Prostate gland (tissue), 2 donors: ENCODE results near the gene LTN1. TPM values are rescaled to one million over a fixed set of nuclear protein-coding genes. Genes with fewer than 3 reads are reported as not detected.

ENCODE experiments used
- DNase-seq: peaks from one replicate; pipeline ENCODE4 v3.0.0-alpha.2; 2019; ENCODE audit warnings: low spot score
- H3K27ac ChIP-seq, 2 donors: fragments of 200-600 bp; sonication (generic); 2 replicates each; pipeline ENCODE4 v1.5.1; 2017 to 2019
- H3K27me3 ChIP-seq: fragments of 200-600 bp; sonication (generic); replicated peaks from 2 replicates; pipeline ENCODE4 v1.5.1; 2019; ENCODE audit not compliant: insufficient read depth
- H3K36me3 ChIP-seq, 2 donors: fragments of 200-600 bp; sonication (generic); 1 replicate in 1 of 2; 2 replicates in 1 of 2; pipeline versions ENCODE4 v1.5.1 to v1.8.1; 2017 to 2019
- H3K4me1 ChIP-seq: fragments of 200-600 bp; sonication (generic); replicated peaks from 2 replicates; pipeline ENCODE4 v1.5.1; 2019
- H3K4me3 ChIP-seq, 2 donors: fragments of 200-600 bp; sonication (generic); 2 replicates each; pipeline ENCODE4 v1.5.1; 2017 to 2019
- H3K9me3 ChIP-seq: fragments of 200-600 bp; sonication (generic); 2 replicates; pipeline ENCODE4 v1.5.1; 2017
- POLR2A ChIP-seq: fragments of 450-650 bp; IDR thresholded peaks from one replicate; pipeline ENCODE4 v1.6.1; 2016; ENCODE audit warnings: antibody characterized with exemption, mild to moderate bottlenecking
- POLR2AphosphoS5 ChIP-seq: sonication (generic); formaldehyde crosslinking; IDR thresholded peaks from one replicate; pipeline ENCODE4 v1.6.1; 2017; ENCODE audit warnings: antibody characterized with exemption
- WGBS: methylation state at CpG from one replicate; pipeline ENCODE4 v1.1.5; 2018; 5-methylcytosine and 5-hydroxymethylcytosine counted together
- intact Hi-C: fragments of 100-400 bp; cut with DNase I; formaldehyde crosslinking; loops from one replicate; pipeline ENCODE4 v1.14.2; 2022
- total RNA-seq, 2 donors: library from RNA; depleted of rRNA; stranded (reverse); fragments of >200 nt; gene quantifications; one replicate each; pipeline ENCODE4 v1.1.0, GENCODE V29; 2016
- TF ChIP-seq, protein P1 (sequence below), 4 experiments: fragments of 200-600 bp in 2 of 4; fragments of 450-650 bp in 2 of 4; sonication (generic) in 2 of 4; IDR thresholded peaks; 1 replicate in 3 of 4; 2 replicates in 1 of 4; pipeline ENCODE4 v1.5.1; 2016 to 2019; ENCODE audit warnings: antibody characterized with exemption in 4 of 4, mild to moderate bottlenecking in 2 of 4, moderate library complexity in 2 of 4

Gene LTN1
- total RNA-seq, 2 donors from 2014 or later, result 24.6 to 29.5 TPM

DNA sequence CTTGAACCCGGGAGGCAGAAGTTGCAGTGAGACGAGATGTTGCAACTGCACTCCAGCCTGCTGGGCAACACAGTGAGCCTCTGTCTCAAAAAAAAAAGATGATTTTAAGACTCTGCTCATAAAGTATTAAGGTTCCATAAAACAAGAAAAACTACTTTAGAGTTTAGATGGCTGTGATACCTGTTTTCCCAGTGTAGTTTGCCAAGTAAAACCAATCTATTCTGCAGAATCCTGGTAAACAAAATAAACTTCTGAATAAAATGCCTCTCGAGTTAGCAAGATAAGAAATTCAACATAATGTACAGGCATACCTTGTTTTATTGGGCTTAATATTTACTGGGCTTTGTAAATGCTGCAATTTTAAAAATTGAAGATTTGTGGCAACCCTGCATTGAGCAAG lies 30.8 kb downstream of the LTN1 start:
- TF ChIP-seq, protein P1, sequence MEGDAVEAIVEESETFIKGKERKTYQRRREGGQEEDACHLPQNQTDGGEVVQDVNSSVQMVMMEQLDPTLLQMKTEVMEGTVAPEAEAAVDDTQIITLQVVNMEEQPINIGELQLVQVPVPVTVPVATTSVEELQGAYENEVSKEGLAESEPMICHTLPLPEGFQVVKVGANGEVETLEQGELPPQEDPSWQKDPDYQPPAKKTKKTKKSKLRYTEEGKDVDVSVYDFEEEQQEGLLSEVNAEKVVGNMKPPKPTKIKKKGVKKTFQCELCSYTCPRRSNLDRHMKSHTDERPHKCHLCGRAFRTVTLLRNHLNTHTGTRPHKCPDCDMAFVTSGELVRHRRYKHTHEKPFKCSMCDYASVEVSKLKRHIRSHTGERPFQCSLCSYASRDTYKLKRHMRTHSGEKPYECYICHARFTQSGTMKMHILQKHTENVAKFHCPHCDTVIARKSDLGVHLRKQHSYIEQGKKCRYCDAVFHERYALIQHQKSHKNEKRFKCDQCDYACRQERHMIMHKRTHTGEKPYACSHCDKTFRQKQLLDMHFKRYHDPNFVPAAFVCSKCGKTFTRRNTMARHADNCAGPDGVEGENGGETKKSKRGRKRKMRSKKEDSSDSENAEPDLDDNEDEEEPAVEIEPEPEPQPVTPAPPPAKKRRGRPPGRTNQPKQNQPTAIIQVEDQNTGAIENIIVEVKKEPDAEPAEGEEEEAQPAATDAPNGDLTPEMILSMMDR (IDR thresholded peaks at IDR 0.05), result no peak
- peak; percentile 67 for TF ChIP-seq POLR2AphosphoS5
- Histone ChIP-seq H3K4me1 (peaks cover 6% of the 10 kb centered on the region), H3K27me3 (no peaks in the 10 kb centered on the region), H3K4me3 (no peak overlapping the region), H3K36me3 (peaks cover 0 to 2% of the 10 kb centered on the region in 2 donors), H3K27ac (no peak overlapping the region), H3K9me3 (no peaks in the 10 kb centered on the region)
- peak; percentile 26 for DNase-seq
- intact Hi-C loops, result no loop called here
- WGBS, result 41% methylated on average over 3 of the region's 3 CpGs

DNA sequence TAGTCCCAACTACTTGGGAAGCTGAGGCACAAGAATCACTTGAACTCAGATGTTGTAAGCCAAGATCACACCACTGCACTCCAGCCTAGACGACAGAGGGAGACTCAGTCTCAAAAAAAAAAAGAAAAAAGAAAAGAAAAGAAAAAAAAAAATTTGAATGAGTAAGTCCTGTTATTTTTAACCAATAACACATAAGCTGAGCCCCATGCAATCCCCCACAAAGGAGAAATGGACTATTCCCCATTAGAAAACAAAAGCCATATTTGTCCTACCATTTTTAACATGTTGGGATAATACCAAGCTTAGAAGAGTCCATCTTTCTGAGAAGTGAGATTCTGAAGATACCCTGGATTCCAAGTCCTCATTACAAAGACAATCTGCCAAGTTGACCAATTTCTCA lies 32.4 kb downstream of the LTN1 start:
- TF ChIP-seq POLR2AphosphoS5 (no peak), POLR2A (no peak)
- TF ChIP-seq, protein P1 (IDR thresholded peaks at IDR 0.05), result no peak
- no peak overlapping the region for H3K4me3 ChIP-seq
- no peak overlapping the region for H3K27ac ChIP-seq
- intact Hi-C loops, result no loop called here
- no peaks in the 10 kb centered on the region for H3K9me3 ChIP-seq
- 93% methylated on average over 1 of the region's 1 CpG for WGBS
- H3K36me3 ChIP-seq, result no peaks in the 10 kb centered on the region
- no peak for DNase-seq
- H3K27me3 ChIP-seq, result no peaks in the 10 kb centered on the region
- peaks cover 6% of the 10 kb centered on the region for H3K4me1 ChIP-seq

DNA sequence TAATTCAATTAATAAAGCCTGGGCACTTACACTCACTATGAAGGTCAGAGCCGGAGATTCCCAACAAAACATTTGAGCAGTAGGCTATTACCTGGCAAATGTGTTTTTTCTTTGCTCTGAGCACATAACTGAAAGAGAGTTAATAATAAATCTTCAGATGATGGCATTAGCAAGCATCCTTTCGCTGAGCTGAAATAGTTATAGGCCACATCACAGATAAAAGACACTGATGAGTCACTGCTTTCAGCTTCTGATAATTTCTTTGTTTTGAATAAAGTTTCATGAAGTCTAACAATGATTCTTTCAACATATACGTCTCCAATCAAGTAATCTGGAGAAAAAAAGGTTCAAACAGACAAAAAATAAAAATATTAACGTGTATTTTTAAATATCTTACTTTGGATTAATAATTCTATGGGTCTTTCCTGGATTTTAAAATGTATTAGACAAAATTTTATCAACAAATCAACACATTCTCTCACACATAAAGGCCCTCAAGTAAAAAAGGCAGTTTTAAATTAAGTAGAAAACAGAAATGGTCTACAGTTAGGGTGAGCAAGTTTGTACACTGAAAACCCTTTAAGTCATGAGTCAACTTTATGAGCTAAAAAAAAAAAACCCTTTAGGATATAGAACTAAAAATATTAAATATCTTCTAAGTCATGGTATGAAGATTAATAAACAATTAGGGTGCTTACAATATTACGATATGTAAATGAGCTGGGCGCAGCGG lies 33.1 kb downstream of the LTN1 start:
- intact Hi-C loops, result no loop called here
- Histone ChIP-seq H3K9me3 (no peaks in the 10 kb centered on the region), H3K36me3 (no peaks in the 10 kb centered on the region), H3K27me3 (no peaks in the 10 kb centered on the region), H3K4me3 (no peak overlapping the region), H3K4me1 (peaks cover 6% of the 10 kb centered on the region), H3K27ac (no peak overlapping the region)
- TF ChIP-seq, protein P1 (IDR thresholded peaks at IDR 0.05), result no peak
- TF ChIP-seq POLR2AphosphoS5 (no peak), POLR2A (no peak)
- no peak for DNase-seq
- WGBS, result 84% methylated on average over 7 of the region's 7 CpGs

DNA sequence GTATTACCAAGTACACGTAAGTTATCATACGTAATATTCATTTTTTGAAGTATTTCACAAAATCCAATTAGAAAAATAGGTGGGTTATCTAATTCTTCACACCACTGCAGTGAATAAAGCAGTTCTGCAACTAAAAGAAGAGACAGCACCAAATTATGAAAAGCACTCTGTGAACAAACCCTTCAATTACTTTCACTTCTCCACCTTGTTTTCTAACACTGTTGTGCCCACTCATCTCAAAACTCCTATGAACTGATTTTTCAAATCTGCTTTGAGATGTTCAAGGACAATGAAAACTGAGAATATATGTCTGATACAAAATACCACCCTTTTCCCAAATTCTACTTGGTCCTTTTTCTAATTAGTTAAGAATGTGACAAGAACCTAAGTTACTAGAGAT lies 39.4 kb downstream of the LTN1 start:
- H3K27ac ChIP-seq, result no peak overlapping the region
- intact Hi-C loops, result no loop called here
- 98% methylated on average over 2 of the region's 2 CpGs for WGBS
- H3K36me3 ChIP-seq, result peaks cover 0 to 3% of the 10 kb centered on the region in 2 donors
- no peaks in the 10 kb centered on the region for H3K9me3 ChIP-seq
- TF ChIP-seq POLR2AphosphoS5 (no peak), POLR2A (no peak)
- TF ChIP-seq, protein P1 (IDR thresholded peaks at IDR 0.05), result no peak
- no peaks in the 10 kb centered on the region for H3K4me1 ChIP-seq
- no peak overlapping the region for H3K4me3 ChIP-seq
- no peaks in the 10 kb centered on the region for H3K27me3 ChIP-seq
- no peak for DNase-seq

DNA sequence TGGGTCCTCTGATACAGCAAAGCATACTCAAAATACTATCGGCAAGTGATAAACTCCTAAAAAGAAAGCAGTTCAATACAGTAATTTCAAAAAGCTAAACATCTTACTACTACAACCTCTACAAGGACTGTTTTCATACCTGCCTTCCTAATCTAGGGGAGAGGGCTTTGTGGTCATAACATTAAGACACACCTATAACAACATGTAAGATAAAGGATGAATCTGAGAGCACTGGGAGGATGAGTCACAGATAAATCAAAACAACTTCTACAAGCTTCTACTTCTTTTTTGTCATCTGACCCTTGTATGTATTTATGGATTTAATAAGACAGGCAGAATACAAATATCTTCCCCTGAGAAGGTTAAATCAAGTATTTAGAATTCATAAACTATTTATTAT lies 40.0 kb downstream of the LTN1 start:
- H3K4me3 ChIP-seq, result no peak overlapping the region
- H3K4me1 ChIP-seq, result no peaks in the 10 kb centered on the region
- intact Hi-C loops, result no loop called here
- no peak overlapping the region for H3K27ac ChIP-seq
- TF ChIP-seq POLR2A, result no peak
- TF ChIP-seq POLR2AphosphoS5, result no peak
- TF ChIP-seq, protein P1 (IDR thresholded peaks at IDR 0.05), result no peak
- H3K36me3 ChIP-seq, result peaks cover 0 to 3% of the 10 kb centered on the region in 2 donors
- no peaks in the 10 kb centered on the region for H3K9me3 ChIP-seq
- no peaks in the 10 kb centered on the region for H3K27me3 ChIP-seq
- 96% methylated on average over 1 of the region's 1 CpG for WGBS
- DNase-seq, result no peak
